ENCODE data around the gene SHISA6.
"Not testable (repeated sequence)": the region's sequence is repeated elsewhere in the genome, so short reads cannot be mapped to it uniquely, and the experiment has no call there.

Gene SHISA6

GRCh38 chr17:11303773-11304394, 62.9 kb downstream of the SHISA6 start:
- DNase-seq = no peak

GRCh38 chr17:11304568-11304967, 63.6 kb downstream of the SHISA6 start:
- no peak for DNase-seq

DNA sequence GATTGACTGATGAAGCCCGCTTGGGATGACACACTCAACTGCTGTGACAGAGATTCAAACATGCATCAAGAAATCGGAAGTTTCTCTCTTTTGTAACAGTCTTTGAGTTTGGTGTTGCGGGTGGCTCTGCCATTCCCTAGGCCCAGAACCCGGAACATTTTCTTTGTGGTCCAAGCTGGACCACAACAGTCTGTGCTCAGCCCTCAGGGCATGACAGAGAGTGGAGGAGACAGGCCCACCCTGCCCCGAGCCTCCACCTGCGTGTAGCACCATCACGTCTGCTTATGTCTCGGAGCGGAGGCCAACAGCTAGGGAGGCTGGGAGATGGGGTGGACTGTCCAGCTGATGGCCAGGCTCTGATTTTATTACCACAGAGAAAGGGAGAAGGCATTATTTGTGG, 64.5 kb downstream of the SHISA6 start:
- DNase-seq = no peak

GRCh38 chr17:11308531-11308930, 67.5 kb downstream of the SHISA6 start:
- DNase-seq = no peak

GRCh38 chr17:11309033-11309432, 68.0 kb downstream of the SHISA6 start:
- no peak for DNase-seq

GRCh38 chr17:11309850-11310249, 68.8 kb downstream of the SHISA6 start:
- no peak for DNase-seq

DNA sequence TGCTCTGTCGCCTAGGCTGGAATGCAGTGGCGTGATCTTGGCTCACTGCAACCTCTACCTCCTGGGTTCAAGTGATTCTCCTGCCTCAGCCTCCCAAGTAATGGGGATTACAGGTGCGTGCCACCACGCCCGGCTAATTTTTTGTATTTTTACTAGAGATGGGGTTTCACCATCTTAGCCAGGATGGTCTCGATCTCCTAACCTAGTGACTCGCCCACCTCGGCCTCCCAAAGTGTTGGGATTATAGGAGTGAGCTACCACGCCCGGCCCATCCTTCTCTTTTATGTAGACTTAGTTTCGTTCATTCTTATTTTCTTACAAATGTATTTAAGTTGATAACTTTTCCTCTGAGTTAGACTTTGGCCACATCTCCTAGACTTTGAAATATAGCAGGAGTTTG, 75.4 kb downstream of the SHISA6 start:
- DNase-seq = not testable (repeated sequence)

GRCh38 chr17:11318207-11318606, 77.2 kb downstream of the SHISA6 start:
- DNase-seq = no peak

DNA sequence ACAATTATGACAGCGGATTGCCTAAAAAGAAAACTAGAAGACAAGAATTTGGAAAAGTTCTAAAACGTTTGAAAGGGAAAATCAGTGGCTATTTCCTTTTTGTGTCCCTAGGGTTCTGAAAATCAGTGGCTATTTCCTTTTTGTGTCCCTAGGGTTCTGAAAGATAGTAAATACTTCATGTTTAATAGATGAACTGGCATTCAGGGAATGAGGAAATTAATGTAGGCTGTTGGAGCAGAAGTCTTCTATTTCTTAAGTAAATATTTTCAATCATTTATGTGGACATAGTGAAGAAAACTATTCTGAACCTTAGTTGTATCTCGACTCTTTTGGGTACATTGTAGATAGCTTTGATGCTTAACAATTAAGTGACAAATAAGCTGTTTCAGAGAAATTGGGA, 78.9 kb downstream of the SHISA6 start:
- no peak for DNase-seq

DNA sequence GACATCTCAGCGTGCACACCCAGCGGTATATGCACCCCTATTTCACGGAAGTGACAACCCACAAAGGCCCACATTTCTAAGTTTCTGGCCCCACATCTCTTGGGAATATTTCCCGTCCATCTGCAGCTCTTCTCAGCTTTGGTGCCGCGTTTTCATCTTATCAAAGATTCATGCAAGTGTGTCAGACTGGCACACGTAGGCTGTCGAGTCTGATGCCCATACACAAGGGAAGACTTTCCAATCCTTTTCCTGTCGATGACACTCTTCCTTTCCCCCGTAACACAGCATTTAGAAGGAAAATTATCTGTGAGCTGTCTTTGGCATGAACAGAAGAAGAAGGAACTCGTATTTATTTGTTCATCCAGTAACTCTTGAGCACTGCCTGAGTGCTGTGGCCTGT, 83.0 kb downstream of the SHISA6 start:
- DNase-seq = no peak

GRCh38 chr17:11324846-11325420, 83.9 kb downstream of the SHISA6 start:
- no peak for DNase-seq

GRCh38 chr17:11326492-11326891, 85.5 kb downstream of the SHISA6 start:
- no peak for DNase-seq

- DNase-seq = no peak
Observed at GRCh38 chr17:11328770-11329169, 87.8 kb downstream of the SHISA6 start.

DNA sequence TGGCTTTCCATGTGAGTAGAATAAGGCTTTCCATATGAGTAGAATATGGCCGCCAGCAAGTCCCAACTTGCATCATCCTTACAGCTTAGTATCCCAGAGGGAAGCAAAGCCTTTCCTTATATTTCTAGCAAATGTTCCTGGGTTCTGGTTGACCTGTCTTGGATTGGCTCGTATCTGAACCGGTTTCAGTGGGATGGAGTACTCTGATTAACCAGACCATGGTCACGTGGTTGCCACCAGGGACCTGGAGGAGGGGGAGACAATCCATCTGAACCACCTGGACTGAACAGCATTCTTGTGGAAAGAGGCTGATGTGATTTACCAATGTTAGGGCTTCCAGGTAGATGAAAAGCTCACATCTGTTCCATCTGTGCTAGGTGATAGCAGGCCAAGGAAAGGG, 89.0 kb downstream of the SHISA6 start:
- DNase-seq = no peak

DNA sequence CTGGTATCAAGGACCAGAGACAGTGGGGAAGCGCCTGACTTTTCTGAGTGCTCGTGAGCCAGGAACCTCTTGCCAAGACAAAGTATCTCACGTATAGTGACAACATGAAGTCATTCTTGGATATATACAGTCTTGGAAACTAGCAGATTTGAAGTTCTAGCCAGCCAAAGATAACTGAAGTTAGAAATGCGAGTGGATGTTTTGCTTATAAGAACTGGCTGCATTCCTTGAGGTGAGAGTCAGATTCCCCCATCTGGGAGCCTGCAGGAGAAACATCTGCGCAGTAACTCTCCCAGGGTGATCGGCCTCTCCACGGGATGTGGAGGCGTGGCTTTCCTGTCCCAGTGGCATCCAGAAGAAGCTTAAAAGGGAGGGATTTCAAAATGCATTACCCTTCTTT, 89.8 kb downstream of the SHISA6 start:
- DNase-seq = no peak

- DNase-seq = no peak
Observed at GRCh38 chr17:11331547-11332513, 90.8 kb downstream of the SHISA6 start.

DNA sequence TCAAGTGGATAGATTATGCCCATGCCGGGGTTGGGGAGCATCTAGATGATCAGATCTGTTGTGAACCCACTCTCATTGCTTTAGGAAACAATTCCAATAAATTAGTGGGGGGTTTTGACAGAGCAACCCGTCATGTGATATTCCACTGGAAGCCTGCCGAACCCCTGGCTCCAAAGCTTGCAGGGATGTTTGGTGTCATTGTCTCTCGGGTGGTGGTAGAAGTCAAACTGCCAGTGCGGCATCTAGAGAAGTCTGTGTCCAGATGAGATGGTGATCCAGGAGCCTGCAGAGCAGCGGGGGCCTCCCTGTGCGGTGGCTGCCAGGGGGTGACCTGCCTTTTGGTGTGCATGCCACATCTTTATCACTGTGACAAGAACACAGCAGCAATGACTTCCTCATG, 91.7 kb downstream of the SHISA6 start:
- DNase-seq = no peak

- no peak for DNase-seq
Observed at GRCh38 chr17:11334493-11334892, 93.5 kb downstream of the SHISA6 start.

- DNase-seq = no peak
Observed at GRCh38 chr17:11336290-11336689, 95.3 kb downstream of the SHISA6 start.

- no peak for DNase-seq
Observed at GRCh38 chr17:11340803-11341202, 99.8 kb downstream of the SHISA6 start.

DNA sequence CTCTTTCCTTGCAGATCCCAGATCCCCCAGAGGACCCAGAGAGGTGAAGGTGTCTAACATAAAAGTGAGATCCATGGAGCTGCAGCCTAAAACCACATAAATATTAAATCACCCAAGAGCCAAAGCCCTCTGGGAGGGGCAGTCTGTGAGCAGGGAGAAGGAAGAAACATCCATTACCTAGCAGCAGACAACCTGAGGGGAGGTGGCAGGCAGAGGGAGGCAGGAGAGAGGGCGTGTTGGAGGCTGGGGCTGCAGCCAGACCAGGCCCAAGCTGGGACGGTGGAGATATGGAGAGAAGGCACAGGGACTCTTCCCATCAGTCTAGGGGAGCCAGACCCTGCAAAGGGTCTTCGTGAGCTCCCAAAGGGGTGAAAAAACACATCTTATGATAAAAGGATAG, 101.1 kb downstream of the SHISA6 start:
- DNase-seq = no peak

GRCh38 chr17:11349106-11349505, 108.1 kb downstream of the SHISA6 start:
- no peak for DNase-seq

DNA sequence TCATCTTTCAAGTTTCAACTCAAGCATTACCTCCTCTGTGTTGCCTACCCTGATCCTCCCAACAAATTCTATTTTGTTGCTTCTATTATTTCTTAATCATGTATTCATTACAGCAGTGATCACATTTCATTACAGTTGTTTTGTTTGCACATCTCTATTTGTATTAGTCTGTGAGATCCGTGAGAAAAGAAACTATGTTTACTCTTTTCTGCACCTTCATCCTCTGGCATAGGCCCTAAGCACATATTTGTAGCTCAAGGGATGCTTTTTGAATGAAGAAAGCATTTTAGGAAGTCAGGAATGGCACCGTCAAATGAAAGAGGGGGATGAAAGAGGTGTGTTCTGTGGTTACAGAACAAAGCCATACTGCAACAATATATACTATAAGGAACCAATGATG, 110.5 kb downstream of the SHISA6 start:
- no peak for DNase-seq

DNA sequence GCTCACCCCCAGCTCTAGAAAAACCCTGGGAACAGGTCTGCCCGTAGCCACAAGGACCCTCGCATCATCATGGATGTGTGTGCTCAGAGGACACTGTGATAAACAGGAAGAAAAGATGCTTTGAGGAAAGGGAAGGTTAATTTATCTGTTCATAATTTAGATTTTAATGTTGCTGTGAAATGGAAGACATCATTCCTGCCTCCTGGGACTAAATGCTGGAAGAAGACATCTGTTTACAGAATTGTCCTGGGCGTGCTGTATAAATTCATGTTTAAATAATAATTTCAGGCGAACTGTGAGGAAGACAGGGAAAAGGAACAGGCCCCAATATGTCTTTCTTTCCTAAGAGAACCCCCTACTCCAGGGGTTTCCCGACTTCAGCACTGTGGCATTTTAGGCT, 112.6 kb downstream of the SHISA6 start:
- DNase-seq = no peak
